B cell (primary cell): ENCODE data around the gene FAM20C. TPM values are rescaled to one million over a fixed set of nuclear protein-coding genes. Genes with fewer than 3 reads are reported as not detected.

Source experiments
- ATAC-seq: fragments of 200-7000 bp; cut with Tn5 transposase; one replicate; pipeline ENCODE4 v1.10.0; 2021; ENCODE audit warnings: low read depth, mild to moderate bottlenecking, moderate number of reproducible peaks, moderate library complexity
- CTCF ChIA-PET: fragments of 350-600 bp; sonication (Branson Sonifier 250); formaldehyde crosslinking; loops from one replicate; lab custom pipeline; 2021; ENCODE audit warnings: antibody characterized with exemption, inconsistent platforms; lab: Charles Lee
- POLR2A ChIA-PET: fragments of 350-600 bp; sonication (Branson Sonifier 250); formaldehyde crosslinking; loops from one replicate; lab custom pipeline; 2021; ENCODE audit warnings: antibody characterized with exemption; lab: Charles Lee
- DNase-seq: peaks from one replicate; pipeline ENCODE4 v3.0.0; 2013
- H2AFZ ChIP-seq: 2 replicates; pipeline ENCODE4 v1.6.1; 2012; ENCODE audit warnings: mild to moderate bottlenecking, low read depth, low read length; ENCODE audit not compliant: insufficient read depth, poor library complexity, severe bottlenecking
- H3K27ac ChIP-seq, 2 donors: 1 replicate in 1 of 2; 2 replicates in 1 of 2; pipeline ENCODE4 v1.5.1; 2012 to 2013; ENCODE audit warnings: low read length in 2 of 2, mild to moderate bottlenecking in 2 of 2, moderate library complexity in 1 of 2
- H3K27me3 ChIP-seq, 4 experiments: fragments of 200-600 bp in 1 of 4; sonication (generic) in 1 of 4; replicated peaks in 1 of 4; 1 replicate in 2 of 4; 2 replicates in 2 of 4; pipeline versions ENCODE4 v1.6.1 to v1.7.0; 2013 to 2016; ENCODE audit warnings: low read length in 3 of 4, mild to moderate bottlenecking in 2 of 4, mixed read lengths in 1 of 4, moderate library complexity in 1 of 4; ENCODE audit not compliant: insufficient read depth in 4 of 4, control insufficient read depth in 3 of 4; ENCODE audit errors: control extremely low read depth in 1 of 4
- H3K36me3 ChIP-seq, 2 experiments: replicated peaks in 1 of 2; 1 replicate in 1 of 2; 2 replicates in 1 of 2; pipeline versions ENCODE4 v1.6.1 to v1.7.1; 2013; ENCODE audit warnings: low read length in 1 of 2; ENCODE audit not compliant: insufficient read depth in 2 of 2, control insufficient read depth in 1 of 2; ENCODE audit errors: control extremely low read depth in 1 of 2, extremely low read depth in 1 of 2
- H3K4me1 ChIP-seq, 2 donors: fragments of 200-600 bp in 1 of 2; sonication (generic) in 1 of 2; 1 replicate in 1 of 2; 2 replicates in 1 of 2; pipeline versions ENCODE4 v1.5.1 to v1.6.1; 2013 to 2017; ENCODE audit warnings: low read length in 2 of 2; ENCODE audit not compliant: control insufficient read depth in 2 of 2, insufficient read depth in 2 of 2
- H3K4me2 ChIP-seq: replicated peaks from 2 replicates; pipeline ENCODE3; 2012; ENCODE audit warnings: mild to moderate bottlenecking, low read depth, low read length; ENCODE audit not compliant: poor library complexity, severe bottlenecking
- H3K4me3 ChIP-seq, 5 experiments: fragments of 200-600 bp in 1 of 5; sonication (generic) in 1 of 5; 1 replicate in 3 of 5; 2 replicates in 2 of 5; pipeline versions ENCODE4 v1.5.1 to v1.7.0; 2011 to 2016; ENCODE audit warnings: low read length in 4 of 5, mild to moderate bottlenecking in 4 of 5, low read depth in 2 of 5, control low read depth in 1 of 5, moderate library complexity in 1 of 5; ENCODE audit not compliant: insufficient read depth in 1 of 5; ENCODE audit errors: control extremely low read depth in 1 of 5, extremely low read depth in 1 of 5
- H3K79me2 ChIP-seq: fragments of 200-600 bp; sonication (generic); one replicate; pipeline ENCODE4 v1.6.0; 2016; ENCODE audit warnings: low read length; ENCODE audit not compliant: control insufficient read depth, insufficient read depth
- H3K9ac ChIP-seq: fragments of 200-600 bp; sonication (generic); 2 replicates; pipeline ENCODE4 v1.6.1; 2017; ENCODE audit warnings: mild to moderate bottlenecking, low read length, moderate library complexity
- H3K9me3 ChIP-seq, 3 donors: one replicate each; pipeline versions ENCODE4 v1.6.1 to v1.7.1; 2013; ENCODE audit warnings: low read length in 2 of 3; ENCODE audit not compliant: control insufficient read depth in 2 of 3, insufficient read depth in 1 of 3; ENCODE audit errors: control extremely low read depth in 1 of 3
- H4K20me1 ChIP-seq: 2 replicates; pipeline ENCODE4 v1.6.0; 2012; ENCODE audit warnings: mild to moderate bottlenecking, low read length; ENCODE audit not compliant: insufficient read depth, control insufficient read depth, poor library complexity, severe bottlenecking
- H3K27ac Mint-ChIP-seq: one replicate; pipeline ENCODE4 v1.8.0; 2021; ENCODE audit warnings: mixed read lengths
- H3K27me3 Mint-ChIP-seq: one replicate; pipeline ENCODE4 v1.8.0; 2021; ENCODE audit warnings: mixed read lengths
- H3K4me1 Mint-ChIP-seq: one replicate; pipeline ENCODE4 v1.8.0; 2021; ENCODE audit warnings: mixed read lengths
- H3K4me3 Mint-ChIP-seq: one replicate; pipeline ENCODE4 v1.8.0; 2021; ENCODE audit warnings: mixed read lengths
- H3K9me3 Mint-ChIP-seq: one replicate; pipeline ENCODE4 v1.8.0; 2022; ENCODE audit warnings: mixed read lengths; ENCODE audit not compliant: insufficient read depth
- CTCF ChIP-seq: fragments of 200-600 bp; IDR thresholded peaks from one replicate; pipeline ENCODE4 v1.8.0; 2022; ENCODE audit warnings: antibody characterized with exemption, mild to moderate bottlenecking
- EZH2 ChIP-seq: IDR thresholded peaks from 2 replicates; pipeline ENCODE4 v1.6.1; 2012; ENCODE audit warnings: borderline replicate concordance, low read depth, mild to moderate bottlenecking, moderate library complexity, low read length; ENCODE audit not compliant: insufficient read depth, poor library complexity, severe bottlenecking
- WGBS: methylation state at CpG from one replicate; pipeline ENCODE4 v1.1.5; 2013; ENCODE audit warnings: missing lambda C conversion rate; ENCODE audit not compliant: insufficient coverage; 5-methylcytosine and 5-hydroxymethylcytosine counted together
- intact Hi-C: fragments of 100-400 bp; cut with micrococcal nuclease; formaldehyde crosslinking; loops from one replicate; pipeline ENCODE4 v1.10.0; 2022
- polyA plus RNA-seq: library from polyadenylated mRNA; depleted of rRNA; stranded (reverse); fragments of >200 nt; gene quantifications from 2 replicates; pipeline ENCODE4 v1.2.3, GENCODE V29; 2012
- total RNA-seq, 2 donors: library from RNA; stranded (reverse); fragments of 120-200 nt in 1 of 2; gene quantifications; 1 replicate in 1 of 2; 2 replicates in 1 of 2; pipeline versions ENCODE4 v1.2.3 to v1.2.4, GENCODE V29; 2013 to 2022

Gene FAM20C
- total and polyA plus RNA-seq, 2 donors (not counting 1 experiment from before 2014, with no cell fraction given) = 0.54 to 0.81 TPM

- no peak for TF ChIP-seq CTCF
- Histone ChIP-seq H3K4me3 (no peak overlapping the region), H3K9me3 (peaks cover 0 to 21% (median 0%) of the 10 kb centered on the region in 3 donors), H3K27me3 (peaks cover 0 to 6% (median 0%) of the 10 kb centered on the region in 4 experiments), H3K4me2 (no peak overlapping the region), H3K79me2 (no peaks in the 10 kb centered on the region), H3K4me1 (no peaks in the 10 kb centered on the region), H3K27ac (no peak overlapping the region), H4K20me1 (no peaks in the 10 kb centered on the region), H3K9ac (no peak overlapping the region), H3K36me3 (no peaks in the 10 kb centered on the region), H2AFZ (no peak overlapping the region)
- Mint-ChIP-seq H3K27me3 (peaks cover 18% of the 10 kb centered on the region), H3K27ac (no peak overlapping the region), H3K4me3 (no peak overlapping the region), H3K9me3 (peaks cover 4% of the 10 kb centered on the region), H3K4me1 (no peaks in the 10 kb centered on the region)
- ChIA-PET POLR2A (no interaction called here), CTCF (no interaction called here)
- 90% methylated on average over 2 of the region's 8 CpGs for WGBS
- intact Hi-C loops = no loop called here
- ATAC-seq = no peak
- DNase-seq = no peak
These were observed 89.3 kb downstream of the FAM20C start for GRCh38 chr7:281637-282036.

DNA sequence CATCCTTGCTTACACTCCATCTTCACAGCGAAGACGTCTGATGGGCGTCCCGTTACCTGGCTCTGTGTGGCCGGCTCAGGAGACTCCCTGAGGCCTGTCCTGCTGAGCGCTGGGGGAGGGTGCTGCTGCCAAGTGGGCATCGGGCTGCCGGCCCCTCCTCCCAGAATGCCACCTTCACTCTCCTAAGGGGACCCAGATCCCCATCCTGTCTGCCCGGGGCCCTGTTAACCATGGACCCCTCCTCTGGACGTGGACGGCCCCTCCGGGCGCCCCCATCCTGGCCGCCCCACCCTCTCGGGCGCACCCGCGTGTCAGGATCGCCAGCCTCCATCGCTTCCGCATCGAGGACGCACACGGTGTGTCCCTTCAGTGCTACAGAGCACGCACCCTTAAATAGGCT is 90.2 kb downstream of the FAM20C start:
- CTCF ChIA-PET = no interaction called here
- H3K9ac ChIP-seq = no peak overlapping the region

More for the DNA sequence above, 90.2 kb downstream of the FAM20C start:
- POLR2A ChIA-PET = no interaction called here
- Histone ChIP-seq H3K4me3 (no peak overlapping the region), H2AFZ (no peak overlapping the region), H3K4me2 (no peak overlapping the region), H3K9me3 (peaks cover 0 to 16% (median 0%) of the 10 kb centered on the region in 3 donors), H4K20me1 (no peaks in the 10 kb centered on the region), H3K36me3 (no peaks in the 10 kb centered on the region), H3K27ac (no peak overlapping the region), H3K4me1 (no peaks in the 10 kb centered on the region), H3K79me2 (no peaks in the 10 kb centered on the region), H3K27me3 (peaks cover 0 to 5% (median 0%) of the 10 kb centered on the region in 4 experiments)
- no peak for ATAC-seq
- TF ChIP-seq EZH2 (no peak), CTCF (no peak)
- 95% methylated on average over 23 of the region's 25 CpGs for WGBS
- no peak overlapping the region for H3K4me3 Mint-ChIP-seq
- no peak for DNase-seq
- H3K9me3 Mint-ChIP-seq = no peaks in the 10 kb centered on the region
- no peaks in the 10 kb centered on the region for H3K4me1 Mint-ChIP-seq
- H3K27me3 Mint-ChIP-seq = peaks cover 15% of the 10 kb centered on the region
- intact Hi-C loops = no loop called here
- H3K27ac Mint-ChIP-seq = no peak overlapping the region
